GM23338 (cell line): ENCODE measurements around the gene DMD. TPM values are rescaled to one million over a fixed set of nuclear protein-coding genes. Genes with fewer than 3 reads are reported as not detected.

ENCODE experiments used
- ATAC-seq: fragments of 200-7000 bp; cut with Tn5 transposase; 3 replicates; pipeline ENCODE4 v1.9.1; 2020
- DNase-seq: peaks from one replicate; pipeline ENCODE4 v3.0.0-alpha.2; 2015; ENCODE audit warnings: low spot score
- H2AFZ ChIP-seq: fragments of 200-600 bp; sonication (generic); 2 replicates; pipeline ENCODE4 v1.8.0; 2016; ENCODE audit warnings: antibody characterized with exemption, mild to moderate bottlenecking, moderate library complexity
- H3F3A ChIP-seq: fragments of 200-600 bp; sonication (generic); replicated peaks from 2 replicates; pipeline ENCODE4 v1.8.0; 2017; ENCODE audit warnings: antibody characterized with exemption, mixed run types, low read depth
- H3K27ac ChIP-seq: fragments of 200-600 bp; sonication (generic); 2 replicates; pipeline ENCODE4 v1.6.1; 2016; ENCODE audit warnings: low read depth
- H3K27me3 ChIP-seq: fragments of 200-600 bp; sonication (generic); 2 replicates; pipeline ENCODE4 v1.8.0; 2016; ENCODE audit warnings: mild to moderate bottlenecking, mixed run types, moderate library complexity; ENCODE audit not compliant: insufficient read depth
- H3K36me3 ChIP-seq: fragments of 200-600 bp; sonication (generic); 2 replicates; pipeline ENCODE4 v1.8.0; 2016; ENCODE audit warnings: mild to moderate bottlenecking; ENCODE audit not compliant: insufficient read depth
- H3K4me1 ChIP-seq: fragments of 200-600 bp; sonication (generic); 2 replicates; pipeline ENCODE4 v1.8.0; 2016; ENCODE audit warnings: mild to moderate bottlenecking, moderate library complexity; ENCODE audit not compliant: insufficient read depth
- H3K4me2 ChIP-seq: fragments of 200-600 bp; sonication (generic); 2 replicates; pipeline ENCODE4 v1.7.1; 2017; ENCODE audit warnings: mixed run types
- H3K4me3 ChIP-seq: fragments of 200-600 bp; sonication (generic); 2 replicates; pipeline ENCODE4 v1.6.1; 2016; ENCODE audit warnings: mixed run types
- H3K79me2 ChIP-seq: fragments of 200-600 bp; sonication (generic); replicated peaks from 2 replicates; pipeline ENCODE4 v1.8.0; 2017; ENCODE audit warnings: mild to moderate bottlenecking; ENCODE audit not compliant: insufficient read depth
- H3K9me2 ChIP-seq: fragments of 200-600 bp; sonication (generic); 2 replicates; pipeline ENCODE4 v1.8.0; 2017; ENCODE audit not compliant: insufficient read depth
- H4K20me1 ChIP-seq: fragments of 200-600 bp; sonication (generic); replicated peaks from 2 replicates; pipeline ENCODE4 v1.8.0; 2017; ENCODE audit warnings: mild to moderate bottlenecking; ENCODE audit not compliant: insufficient read depth
- H3K27ac Mint-ChIP-seq: 2 replicates; pipeline ENCODE4 v1.8.0; 2020; ENCODE audit warnings: inconsistent platforms, mild to moderate bottlenecking, moderate library complexity, mixed read lengths
- H3K27me3 Mint-ChIP-seq: 3 replicates; pipeline ENCODE4 v1.8.0; 2022; ENCODE audit warnings: low read depth, mild to moderate bottlenecking, moderate library complexity, mixed read lengths, inconsistent platforms; ENCODE audit not compliant: insufficient read depth, poor library complexity
- H3K36me3 Mint-ChIP-seq: 3 replicates; pipeline ENCODE4 v1.8.0; 2021; ENCODE audit warnings: low read depth, mild to moderate bottlenecking, inconsistent platforms, moderate library complexity, mixed read lengths
- H3K4me1 Mint-ChIP-seq: 3 replicates; pipeline ENCODE4 v1.8.0; 2020; ENCODE audit warnings: mild to moderate bottlenecking, inconsistent platforms, mixed read lengths
- H3K4me3 Mint-ChIP-seq: 3 replicates; pipeline ENCODE4 v1.8.0; 2021; ENCODE audit warnings: moderate library complexity, mild to moderate bottlenecking, inconsistent platforms, mixed read lengths
- H3K9me3 Mint-ChIP-seq: 3 replicates; pipeline ENCODE4 v1.8.0; 2020; ENCODE audit warnings: moderate library complexity, mild to moderate bottlenecking, inconsistent platforms, mixed read lengths
- EZH2 ChIP-seq: fragments of 200-600 bp; sonication (generic); IDR thresholded peaks from one replicate; pipeline ENCODE4 v1.8.0; 2017; ENCODE audit warnings: antibody characterized with exemption, mild to moderate bottlenecking, low read depth; ENCODE audit not compliant: unreplicated experiment
- EZH2phosphoT487 ChIP-seq: fragments of 200-600 bp; sonication (generic); IDR thresholded peaks from one replicate; pipeline ENCODE4 v1.8.1; 2018; ENCODE audit warnings: antibody characterized with exemption; ENCODE audit not compliant: unreplicated experiment
- NANOG ChIP-seq: IDR thresholded peaks from 2 replicates; pipeline ENCODE4 v1.6.1; 2016; ENCODE audit warnings: antibody characterized with exemption, borderline replicate concordance
- POLR2AphosphoS5 ChIP-seq: IDR thresholded peaks from 2 replicates; pipeline ENCODE4 v1.6.1; 2016; ENCODE audit warnings: antibody characterized with exemption, low read depth
- ZNF114 ChIP-seq: fragments of 250-450 bp; sonication (Bioruptor Pico); IDR thresholded peaks from 2 replicates; pipeline ENCODE4 v1.5.0; 2020; ENCODE audit warnings: mild to moderate bottlenecking, moderate library complexity
- ZNF331 ChIP-seq: fragments of 250-450 bp; sonication (Bioruptor Pico); IDR thresholded peaks from 2 replicates; pipeline ENCODE4 v1.5.0; 2020; ENCODE audit warnings: low read depth, mild to moderate bottlenecking, moderate library complexity
- polyA plus RNA-seq: library from polyadenylated mRNA; unstranded; fragments of >200 nt; fragmentation: Nextera tagmentation; extraction: Ambion mirVana; gene quantifications from 2 replicates; pipeline ENCODE4 v1.2.1, GENCODE V29; 2016
- total RNA-seq: library from RNA; depleted of rRNA; stranded (reverse); fragments of >200 nt; shearing (Covaris generic); gene quantifications from 2 replicates; pipeline ENCODE4 v1.2.3, GENCODE V29; 2014
- TF ChIP-seq, protein P1 (sequence below): fragments of 250-450 bp; sonication (Bioruptor Pico); IDR thresholded peaks from 2 replicates; pipeline ENCODE4 v1.5.0; 2020; ENCODE audit warnings: mild to moderate bottlenecking, moderate library complexity
- TF ChIP-seq, protein P2 (sequence below): IDR thresholded peaks from one replicate; pipeline ENCODE4 v1.6.1; 2018; ENCODE audit warnings: antibody characterized with exemption; ENCODE audit not compliant: unreplicated experiment
- TF ChIP-seq, protein P3 (sequence below): IDR thresholded peaks from 2 replicates; pipeline ENCODE4 v1.6.1; 2016; ENCODE audit warnings: antibody characterized with exemption

Gene DMD
- total and polyA plus RNA-seq, 2 experiments from 2014 or later = 4.5 to 7.6 TPM

DNA sequence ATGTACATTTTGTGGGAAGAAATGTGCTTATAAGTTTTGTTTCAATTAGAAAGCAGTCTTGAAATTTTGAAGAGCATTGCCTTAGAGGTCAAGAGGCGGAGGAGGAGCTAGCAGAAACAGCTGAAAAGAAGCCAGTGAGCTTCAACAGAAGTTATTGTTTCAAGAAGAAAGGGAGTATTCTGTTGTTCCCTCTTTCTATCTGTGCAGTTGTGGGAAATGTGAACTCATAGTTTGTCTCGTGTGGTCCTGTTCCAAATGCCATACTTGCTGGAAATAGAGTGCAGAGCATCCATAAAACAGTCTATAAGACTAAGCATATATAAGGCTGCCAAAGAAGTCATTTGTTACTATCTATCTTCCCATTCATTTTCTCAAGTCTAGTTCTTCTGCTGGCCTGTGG, 1015.7 kb downstream of the DMD start (continued):
- TF ChIP-seq, protein P1, sequence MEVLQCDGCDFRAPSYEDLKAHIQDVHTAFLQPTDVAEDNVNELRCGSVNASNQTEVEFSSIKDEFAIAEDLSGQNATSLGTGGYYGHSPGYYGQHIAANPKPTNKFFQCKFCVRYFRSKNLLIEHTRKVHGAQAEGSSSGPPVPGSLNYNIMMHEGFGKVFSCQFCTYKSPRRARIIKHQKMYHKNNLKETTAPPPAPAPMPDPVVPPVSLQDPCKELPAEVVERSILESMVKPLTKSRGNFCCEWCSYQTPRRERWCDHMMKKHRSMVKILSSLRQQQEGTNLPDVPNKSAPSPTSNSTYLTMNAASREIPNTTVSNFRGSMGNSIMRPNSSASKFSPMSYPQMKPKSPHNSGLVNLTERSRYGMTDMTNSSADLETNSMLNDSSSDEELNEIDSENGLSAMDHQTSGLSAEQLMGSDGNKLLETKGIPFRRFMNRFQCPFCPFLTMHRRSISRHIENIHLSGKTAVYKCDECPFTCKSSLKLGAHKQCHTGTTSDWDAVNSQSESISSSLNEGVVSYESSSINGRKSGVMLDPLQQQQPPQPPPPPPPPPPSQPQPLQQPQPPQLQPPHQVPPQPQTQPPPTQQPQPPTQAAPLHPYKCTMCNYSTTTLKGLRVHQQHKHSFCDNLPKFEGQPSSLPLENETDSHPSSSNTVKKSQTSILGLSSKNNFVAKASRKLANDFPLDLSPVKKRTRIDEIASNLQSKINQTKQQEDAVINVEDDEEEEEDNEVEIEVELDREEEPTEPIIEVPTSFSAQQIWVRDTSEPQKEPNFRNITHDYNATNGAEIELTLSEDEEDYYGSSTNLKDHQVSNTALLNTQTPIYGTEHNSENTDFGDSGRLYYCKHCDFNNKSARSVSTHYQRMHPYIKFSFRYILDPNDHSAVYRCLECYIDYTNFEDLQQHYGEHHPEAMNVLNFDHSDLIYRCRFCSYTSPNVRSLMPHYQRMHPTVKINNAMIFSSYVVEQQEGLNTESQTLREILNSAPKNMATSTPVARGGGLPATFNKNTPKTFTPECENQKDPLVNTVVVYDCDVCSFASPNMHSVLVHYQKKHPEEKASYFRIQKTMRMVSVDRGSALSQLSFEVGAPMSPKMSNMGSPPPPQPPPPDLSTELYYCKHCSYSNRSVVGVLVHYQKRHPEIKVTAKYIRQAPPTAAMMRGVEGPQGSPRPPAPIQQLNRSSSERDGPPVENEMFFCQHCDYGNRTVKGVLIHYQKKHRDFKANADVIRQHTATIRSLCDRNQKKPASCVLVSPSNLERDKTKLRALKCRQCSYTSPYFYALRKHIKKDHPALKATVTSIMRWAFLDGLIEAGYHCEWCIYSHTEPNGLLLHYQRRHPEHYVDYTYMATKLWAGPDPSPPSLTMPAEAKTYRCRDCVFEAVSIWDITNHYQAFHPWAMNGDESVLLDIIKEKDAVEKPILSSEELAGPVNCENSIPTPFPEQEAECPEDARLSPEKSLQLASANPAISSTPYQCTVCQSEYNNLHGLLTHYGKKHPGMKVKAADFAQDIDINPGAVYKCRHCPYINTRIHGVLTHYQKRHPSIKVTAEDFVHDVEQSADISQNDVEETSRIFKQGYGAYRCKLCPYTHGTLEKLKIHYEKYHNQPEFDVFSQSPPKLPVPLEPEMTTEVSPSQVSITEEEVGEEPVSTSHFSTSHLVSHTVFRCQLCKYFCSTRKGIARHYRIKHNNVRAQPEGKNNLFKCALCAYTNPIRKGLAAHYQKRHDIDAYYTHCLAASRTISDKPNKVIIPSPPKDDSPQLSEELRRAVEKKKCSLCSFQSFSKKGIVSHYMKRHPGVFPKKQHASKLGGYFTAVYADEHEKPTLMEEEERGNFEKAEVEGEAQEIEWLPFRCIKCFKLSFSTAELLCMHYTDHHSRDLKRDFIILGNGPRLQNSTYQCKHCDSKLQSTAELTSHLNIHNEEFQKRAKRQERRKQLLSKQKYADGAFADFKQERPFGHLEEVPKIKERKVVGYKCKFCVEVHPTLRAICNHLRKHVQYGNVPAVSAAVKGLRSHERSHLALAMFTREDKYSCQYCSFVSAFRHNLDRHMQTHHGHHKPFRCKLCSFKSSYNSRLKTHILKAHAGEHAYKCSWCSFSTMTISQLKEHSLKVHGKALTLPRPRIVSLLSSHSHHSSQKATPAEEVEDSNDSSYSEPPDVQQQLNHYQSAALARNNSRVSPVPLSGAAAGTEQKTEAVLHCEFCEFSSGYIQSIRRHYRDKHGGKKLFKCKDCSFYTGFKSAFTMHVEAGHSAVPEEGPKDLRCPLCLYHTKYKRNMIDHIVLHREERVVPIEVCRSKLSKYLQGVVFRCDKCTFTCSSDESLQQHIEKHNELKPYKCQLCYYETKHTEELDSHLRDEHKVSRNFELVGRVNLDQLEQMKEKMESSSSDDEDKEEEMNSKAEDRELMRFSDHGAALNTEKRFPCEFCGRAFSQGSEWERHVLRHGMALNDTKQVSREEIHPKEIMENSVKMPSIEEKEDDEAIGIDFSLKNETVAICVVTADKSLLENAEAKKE (CRISPR knock-in tag) = no peak
- TF ChIP-seq POLR2AphosphoS5 = no peak
- TF ChIP-seq NANOG = no peak

DNA sequence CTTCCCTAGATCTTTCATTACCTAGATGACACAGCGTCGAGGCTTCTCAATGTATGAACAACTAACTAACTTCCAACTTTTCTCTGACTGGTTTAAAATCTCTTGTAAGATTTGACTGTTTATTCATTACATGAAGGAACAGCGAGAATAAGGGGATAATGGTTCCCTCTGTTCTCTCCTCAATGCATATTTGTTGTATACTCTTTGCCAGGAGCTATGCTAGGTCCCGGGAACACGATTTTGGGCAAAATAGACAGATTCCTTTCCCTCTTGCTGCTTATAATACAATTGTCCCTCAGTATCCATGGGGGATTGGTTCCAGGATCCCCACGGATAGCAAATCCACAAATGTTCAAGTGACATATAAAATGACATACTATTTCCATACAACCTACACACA, 1020.0 kb downstream of the DMD start:
- Histone ChIP-seq H3K4me2 (no peak overlapping the region), H3K36me3 (no peaks in the 10 kb centered on the region), H3K4me1 (no peaks in the 10 kb centered on the region), H3K9me2 (no peaks in the 10 kb centered on the region), H3K79me2 (no peaks in the 10 kb centered on the region), H3F3A (no peaks in the 10 kb centered on the region), H3K27ac (no peak overlapping the region), H2AFZ (no peak overlapping the region), H3K4me3 (no peak overlapping the region), H3K27me3 (no peaks in the 10 kb centered on the region), H4K20me1 (no peaks in the 10 kb centered on the region)
- Mint-ChIP-seq H3K4me3 (no peak overlapping the region), H3K27me3 (no peaks in the 10 kb centered on the region), H3K4me1 (no peaks in the 10 kb centered on the region), H3K36me3 (no peaks in the 10 kb centered on the region), H3K9me3 (no peaks in the 10 kb centered on the region), H3K27ac (no peak overlapping the region)
- ATAC-seq (no peak), DNase-seq (no peak)
- TF ChIP-seq, protein P2, sequence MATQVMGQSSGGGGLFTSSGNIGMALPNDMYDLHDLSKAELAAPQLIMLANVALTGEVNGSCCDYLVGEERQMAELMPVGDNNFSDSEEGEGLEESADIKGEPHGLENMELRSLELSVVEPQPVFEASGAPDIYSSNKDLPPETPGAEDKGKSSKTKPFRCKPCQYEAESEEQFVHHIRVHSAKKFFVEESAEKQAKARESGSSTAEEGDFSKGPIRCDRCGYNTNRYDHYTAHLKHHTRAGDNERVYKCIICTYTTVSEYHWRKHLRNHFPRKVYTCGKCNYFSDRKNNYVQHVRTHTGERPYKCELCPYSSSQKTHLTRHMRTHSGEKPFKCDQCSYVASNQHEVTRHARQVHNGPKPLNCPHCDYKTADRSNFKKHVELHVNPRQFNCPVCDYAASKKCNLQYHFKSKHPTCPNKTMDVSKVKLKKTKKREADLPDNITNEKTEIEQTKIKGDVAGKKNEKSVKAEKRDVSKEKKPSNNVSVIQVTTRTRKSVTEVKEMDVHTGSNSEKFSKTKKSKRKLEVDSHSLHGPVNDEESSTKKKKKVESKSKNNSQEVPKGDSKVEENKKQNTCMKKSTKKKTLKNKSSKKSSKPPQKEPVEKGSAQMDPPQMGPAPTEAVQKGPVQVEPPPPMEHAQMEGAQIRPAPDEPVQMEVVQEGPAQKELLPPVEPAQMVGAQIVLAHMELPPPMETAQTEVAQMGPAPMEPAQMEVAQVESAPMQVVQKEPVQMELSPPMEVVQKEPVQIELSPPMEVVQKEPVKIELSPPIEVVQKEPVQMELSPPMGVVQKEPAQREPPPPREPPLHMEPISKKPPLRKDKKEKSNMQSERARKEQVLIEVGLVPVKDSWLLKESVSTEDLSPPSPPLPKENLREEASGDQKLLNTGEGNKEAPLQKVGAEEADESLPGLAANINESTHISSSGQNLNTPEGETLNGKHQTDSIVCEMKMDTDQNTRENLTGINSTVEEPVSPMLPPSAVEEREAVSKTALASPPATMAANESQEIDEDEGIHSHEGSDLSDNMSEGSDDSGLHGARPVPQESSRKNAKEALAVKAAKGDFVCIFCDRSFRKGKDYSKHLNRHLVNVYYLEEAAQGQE = no peak
- TF ChIP-seq, protein P3, sequence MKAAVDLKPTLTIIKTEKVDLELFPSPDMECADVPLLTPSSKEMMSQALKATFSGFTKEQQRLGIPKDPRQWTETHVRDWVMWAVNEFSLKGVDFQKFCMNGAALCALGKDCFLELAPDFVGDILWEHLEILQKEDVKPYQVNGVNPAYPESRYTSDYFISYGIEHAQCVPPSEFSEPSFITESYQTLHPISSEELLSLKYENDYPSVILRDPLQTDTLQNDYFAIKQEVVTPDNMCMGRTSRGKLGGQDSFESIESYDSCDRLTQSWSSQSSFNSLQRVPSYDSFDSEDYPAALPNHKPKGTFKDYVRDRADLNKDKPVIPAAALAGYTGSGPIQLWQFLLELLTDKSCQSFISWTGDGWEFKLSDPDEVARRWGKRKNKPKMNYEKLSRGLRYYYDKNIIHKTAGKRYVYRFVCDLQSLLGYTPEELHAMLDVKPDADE = no peak
- no peak for TF ChIP-seq NANOG
- TF ChIP-seq EZH2phosphoT487 = no peak
- TF ChIP-seq EZH2 = no peak
- no peak for TF ChIP-seq ZNF114 (CRISPR knock-in tag)
- TF ChIP-seq POLR2AphosphoS5 = no peak
- no peak for TF ChIP-seq ZNF331 (CRISPR knock-in tag)
